Osteocyte (in vitro differentiated cells): ENCODE results near the gene ANKRD10. TPM values are rescaled to one million over a fixed set of nuclear protein-coding genes. Genes with fewer than 3 reads are reported as not detected.
A peak's percentile ranks its signal among the peaks of the same experiment; 100 is the strongest.

Experiments
- DNase-seq: peaks from one replicate; pipeline ENCODE4 v3.0.0; 2021; ENCODE audit warnings: mixed read lengths; ENCODE audit not compliant: unreplicated experiment; ENCODE audit errors: extremely low spot score
- H3K27ac Mint-ChIP-seq: one replicate; pipeline ENCODE4 v1.8.0; 2021; ENCODE audit warnings: mild to moderate bottlenecking, mixed read lengths; ENCODE audit not compliant: unreplicated experiment
- H3K27me3 Mint-ChIP-seq: one replicate; pipeline ENCODE4 v1.8.0; 2021; ENCODE audit warnings: mixed read lengths; ENCODE audit not compliant: unreplicated experiment
- H3K36me3 Mint-ChIP-seq: one replicate; pipeline ENCODE4 v1.8.0; 2021; ENCODE audit warnings: mixed read lengths; ENCODE audit not compliant: unreplicated experiment
- H3K4me1 Mint-ChIP-seq: one replicate; pipeline ENCODE4 v1.8.0; 2021; ENCODE audit warnings: mixed read lengths; ENCODE audit not compliant: unreplicated experiment
- H3K4me3 Mint-ChIP-seq: one replicate; pipeline ENCODE4 v1.8.0; 2021; ENCODE audit warnings: mild to moderate bottlenecking, moderate library complexity, mixed read lengths; ENCODE audit not compliant: unreplicated experiment
- H3K9me3 Mint-ChIP-seq: one replicate; pipeline ENCODE4 v1.8.0; 2021; ENCODE audit warnings: mixed read lengths; ENCODE audit not compliant: unreplicated experiment
- total RNA-seq: library from RNA; stranded (reverse); gene quantifications from 2 replicates; pipeline ENCODE4 v1.2.1, GENCODE V29; 2021
- TF ChIP-seq, protein P1 (sequence below): fragments of 200-600 bp; sonication (generic); IDR thresholded peaks from 2 replicates; pipeline ENCODE4 v1.5.0; 2021; ENCODE audit warnings: antibody characterized with exemption, mild to moderate bottlenecking, moderate library complexity

Gene ANKRD10
- total RNA-seq, 1 donor from 2014 or later = 257 TPM

DNA sequence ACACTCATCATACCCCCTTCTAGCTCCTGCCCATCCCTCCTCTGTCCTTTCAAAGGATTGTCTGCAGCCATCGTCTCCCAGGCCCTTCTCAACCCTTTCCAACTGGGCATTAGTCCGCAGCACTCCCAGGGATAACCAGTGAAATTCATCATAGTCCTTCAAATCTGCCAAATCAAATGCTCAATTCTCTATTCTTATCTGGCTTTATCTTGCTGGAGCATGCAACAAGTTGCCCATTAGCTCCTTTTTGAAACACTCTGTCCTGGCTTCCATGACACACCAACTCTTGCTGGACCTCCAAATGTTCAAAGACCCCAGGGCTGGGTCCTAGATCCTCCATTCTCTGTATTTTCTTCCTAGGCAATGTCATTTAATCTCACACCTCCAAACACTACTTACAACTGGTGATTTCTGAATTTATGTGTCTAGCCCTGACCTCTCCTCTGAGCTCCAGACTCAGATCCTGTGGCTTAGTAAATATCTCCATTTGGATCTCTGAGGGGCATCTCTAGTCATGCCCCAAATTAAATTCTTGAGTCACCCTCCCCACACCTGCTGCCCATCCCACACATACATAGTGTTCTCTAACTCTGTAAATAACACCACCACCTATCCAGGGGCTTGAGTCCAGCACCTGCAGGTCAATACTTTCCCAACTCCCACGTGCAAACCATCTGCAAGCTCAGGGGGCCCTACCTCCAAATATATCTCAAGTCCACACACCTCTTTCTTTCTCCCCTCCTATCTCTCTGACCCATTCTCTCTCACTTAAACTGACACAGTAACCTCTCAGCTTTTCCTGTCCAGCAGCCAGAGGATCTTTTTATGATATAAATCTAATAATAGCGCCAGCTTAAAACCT lies 9.1 kb upstream of the ANKRD10 start:
- TF ChIP-seq, protein P1, sequence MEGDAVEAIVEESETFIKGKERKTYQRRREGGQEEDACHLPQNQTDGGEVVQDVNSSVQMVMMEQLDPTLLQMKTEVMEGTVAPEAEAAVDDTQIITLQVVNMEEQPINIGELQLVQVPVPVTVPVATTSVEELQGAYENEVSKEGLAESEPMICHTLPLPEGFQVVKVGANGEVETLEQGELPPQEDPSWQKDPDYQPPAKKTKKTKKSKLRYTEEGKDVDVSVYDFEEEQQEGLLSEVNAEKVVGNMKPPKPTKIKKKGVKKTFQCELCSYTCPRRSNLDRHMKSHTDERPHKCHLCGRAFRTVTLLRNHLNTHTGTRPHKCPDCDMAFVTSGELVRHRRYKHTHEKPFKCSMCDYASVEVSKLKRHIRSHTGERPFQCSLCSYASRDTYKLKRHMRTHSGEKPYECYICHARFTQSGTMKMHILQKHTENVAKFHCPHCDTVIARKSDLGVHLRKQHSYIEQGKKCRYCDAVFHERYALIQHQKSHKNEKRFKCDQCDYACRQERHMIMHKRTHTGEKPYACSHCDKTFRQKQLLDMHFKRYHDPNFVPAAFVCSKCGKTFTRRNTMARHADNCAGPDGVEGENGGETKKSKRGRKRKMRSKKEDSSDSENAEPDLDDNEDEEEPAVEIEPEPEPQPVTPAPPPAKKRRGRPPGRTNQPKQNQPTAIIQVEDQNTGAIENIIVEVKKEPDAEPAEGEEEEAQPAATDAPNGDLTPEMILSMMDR = no peak
- Mint-ChIP-seq H3K36me3 (no peaks in the 10 kb centered on the region), H3K4me1 (peaks cover 6% of the 10 kb centered on the region), H3K4me3 (no peak overlapping the region), H3K9me3 (no peaks in the 10 kb centered on the region), H3K27me3 (peaks cover 8% of the 10 kb centered on the region), H3K27ac (no peak overlapping the region)
- DNase-seq = peak; percentile 17

DNA sequence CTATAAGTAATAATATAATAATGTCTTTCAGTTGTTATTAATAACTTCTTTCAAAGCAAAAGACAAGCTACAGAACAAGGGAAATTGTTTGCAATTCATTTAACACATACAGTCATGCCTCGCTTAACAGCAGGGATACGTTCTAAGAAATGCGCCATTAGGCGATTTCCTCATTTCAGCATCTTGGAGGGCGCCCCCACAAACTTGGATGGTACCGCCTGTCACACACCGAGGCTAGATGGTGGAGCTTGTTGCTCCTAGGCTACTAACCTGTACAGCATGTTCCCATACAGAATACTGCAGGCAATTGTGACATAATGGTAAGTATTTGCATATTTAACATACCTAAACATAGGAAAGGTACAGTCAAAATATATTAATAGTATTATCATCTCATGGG lies 8.2 kb upstream of the ANKRD10 start:
- DNase-seq = peak; percentile 62
- TF ChIP-seq, protein P1 = no peak

DNA sequence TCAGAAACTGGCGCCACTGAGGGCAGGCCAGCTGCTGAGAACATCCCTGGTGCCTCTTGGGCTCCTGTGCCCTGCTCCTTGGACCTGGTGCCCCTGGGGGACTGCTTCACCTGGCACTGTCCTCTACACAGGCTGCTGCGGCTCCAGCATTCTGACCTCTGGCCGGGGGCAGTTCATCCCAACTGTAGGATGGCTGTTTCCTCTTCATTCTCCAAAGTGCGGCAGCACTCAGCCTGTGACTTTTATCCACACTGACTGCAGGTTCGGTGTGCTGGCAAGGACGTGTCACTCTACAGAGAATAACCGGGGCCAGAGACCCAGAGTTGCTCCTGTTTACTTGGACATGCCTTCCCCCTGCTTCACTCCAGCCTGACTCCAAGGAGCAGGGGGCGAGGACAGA lies 7.6 kb upstream of the ANKRD10 start:
- Mint-ChIP-seq H3K4me3 (no peak overlapping the region), H3K36me3 (no peaks in the 10 kb centered on the region)
- TF ChIP-seq, protein P1 = no peak

More for the DNA sequence above, 8.2 kb upstream of the ANKRD10 start:
- Mint-ChIP-seq H3K36me3 (no peaks in the 10 kb centered on the region), H3K27ac (no peak overlapping the region), H3K4me1 (peaks cover 10% of the 10 kb centered on the region), H3K27me3 (no peaks in the 10 kb centered on the region), H3K9me3 (no peaks in the 10 kb centered on the region), H3K4me3 (no peak overlapping the region)

DNA sequence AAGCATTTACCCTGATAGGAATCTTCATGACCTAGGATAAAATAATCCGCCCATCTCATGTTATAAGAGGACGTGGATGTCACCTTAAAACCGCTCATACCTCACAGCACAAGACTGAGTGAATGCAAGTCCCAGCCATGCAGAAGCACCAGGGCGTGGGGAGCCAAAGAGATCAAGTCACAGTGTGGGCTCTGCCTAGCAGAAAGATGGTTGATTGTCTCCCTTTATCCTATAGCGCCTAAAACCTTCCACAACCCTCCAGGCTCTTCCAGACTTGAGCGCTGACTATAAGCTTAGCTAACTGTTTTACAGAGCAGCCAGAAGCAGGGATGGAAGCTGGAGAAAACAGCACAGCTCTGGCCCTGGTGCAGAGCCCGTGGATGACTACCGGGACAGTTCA lies 6.8 kb upstream of the ANKRD10 start:
- no peaks in the 10 kb centered on the region for H3K36me3 Mint-ChIP-seq
- H3K9me3 Mint-ChIP-seq = no peaks in the 10 kb centered on the region
- no peak for DNase-seq
- TF ChIP-seq, protein P1 = no peak
- H3K27me3 Mint-ChIP-seq = no peaks in the 10 kb centered on the region
- no peak overlapping the region for H3K4me3 Mint-ChIP-seq
- H3K27ac Mint-ChIP-seq = no peak overlapping the region
- H3K4me1 Mint-ChIP-seq = peaks cover 24% of the 10 kb centered on the region

More for the DNA sequence above, 7.6 kb upstream of the ANKRD10 start:
- no peaks in the 10 kb centered on the region for H3K9me3 Mint-ChIP-seq
- DNase-seq = peak; percentile 78
- H3K4me1 Mint-ChIP-seq = peaks cover 16% of the 10 kb centered on the region
- no peaks in the 10 kb centered on the region for H3K27me3 Mint-ChIP-seq
- no peak overlapping the region for H3K27ac Mint-ChIP-seq

DNA sequence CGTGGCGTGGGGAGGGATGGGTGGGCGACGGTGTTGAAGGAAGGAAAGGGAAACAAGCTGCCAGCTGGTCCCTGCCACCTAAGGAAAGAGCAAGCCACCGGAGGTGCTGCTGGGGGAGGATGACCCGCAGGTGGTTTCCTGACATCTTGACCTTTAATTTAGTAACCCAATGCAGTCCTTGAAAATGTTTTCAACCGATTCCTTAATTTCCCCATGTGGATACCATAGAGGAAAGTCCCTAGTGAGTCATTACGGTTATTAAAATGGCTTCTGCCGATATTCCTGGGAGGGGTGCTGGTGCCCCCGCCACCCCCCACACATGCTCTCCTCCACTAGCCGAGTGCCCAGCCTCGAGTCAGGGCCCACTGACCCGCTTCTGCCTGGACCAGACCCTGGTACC lies 6.3 kb upstream of the ANKRD10 start:
- no peak for DNase-seq
- H3K4me3 Mint-ChIP-seq = no peak overlapping the region
- no peaks in the 10 kb centered on the region for H3K9me3 Mint-ChIP-seq
- TF ChIP-seq, protein P1 = no peak
- H3K27me3 Mint-ChIP-seq = no peaks in the 10 kb centered on the region
- H3K4me1 Mint-ChIP-seq = peaks cover 29% of the 10 kb centered on the region
- no peak overlapping the region for H3K27ac Mint-ChIP-seq
- H3K36me3 Mint-ChIP-seq = no peaks in the 10 kb centered on the region
